GM23338 (cell line): Measurements from ENCODE around the gene KCNC2. TPM values are rescaled to one million over a fixed set of nuclear protein-coding genes. Genes with fewer than 3 reads are reported as not detected.

Experiments
- ATAC-seq: fragments of 200-7000 bp; cut with Tn5 transposase; 3 replicates; pipeline ENCODE4 v1.9.1; 2020
- DNase-seq: peaks from one replicate; pipeline ENCODE4 v3.0.0-alpha.2; 2015; ENCODE audit warnings: low spot score
- H2AFZ ChIP-seq: fragments of 200-600 bp; sonication (generic); 2 replicates; pipeline ENCODE4 v1.8.0; 2016; ENCODE audit warnings: antibody characterized with exemption, mild to moderate bottlenecking, moderate library complexity
- H3F3A ChIP-seq: fragments of 200-600 bp; sonication (generic); replicated peaks from 2 replicates; pipeline ENCODE4 v1.8.0; 2017; ENCODE audit warnings: antibody characterized with exemption, mixed run types, low read depth
- H3K27ac ChIP-seq: fragments of 200-600 bp; sonication (generic); 2 replicates; pipeline ENCODE4 v1.6.1; 2016; ENCODE audit warnings: low read depth
- H3K27me3 ChIP-seq: fragments of 200-600 bp; sonication (generic); 2 replicates; pipeline ENCODE4 v1.8.0; 2016; ENCODE audit warnings: mild to moderate bottlenecking, mixed run types, moderate library complexity; ENCODE audit not compliant: insufficient read depth
- H3K36me3 ChIP-seq: fragments of 200-600 bp; sonication (generic); 2 replicates; pipeline ENCODE4 v1.8.0; 2016; ENCODE audit warnings: mild to moderate bottlenecking; ENCODE audit not compliant: insufficient read depth
- H3K4me1 ChIP-seq: fragments of 200-600 bp; sonication (generic); 2 replicates; pipeline ENCODE4 v1.8.0; 2016; ENCODE audit warnings: mild to moderate bottlenecking, moderate library complexity; ENCODE audit not compliant: insufficient read depth
- H3K4me2 ChIP-seq: fragments of 200-600 bp; sonication (generic); 2 replicates; pipeline ENCODE4 v1.7.1; 2017; ENCODE audit warnings: mixed run types
- H3K4me3 ChIP-seq: fragments of 200-600 bp; sonication (generic); 2 replicates; pipeline ENCODE4 v1.6.1; 2016; ENCODE audit warnings: mixed run types
- H3K79me2 ChIP-seq: fragments of 200-600 bp; sonication (generic); replicated peaks from 2 replicates; pipeline ENCODE4 v1.8.0; 2017; ENCODE audit warnings: mild to moderate bottlenecking; ENCODE audit not compliant: insufficient read depth
- H3K9me2 ChIP-seq: fragments of 200-600 bp; sonication (generic); 2 replicates; pipeline ENCODE4 v1.8.0; 2017; ENCODE audit not compliant: insufficient read depth
- H4K20me1 ChIP-seq: fragments of 200-600 bp; sonication (generic); replicated peaks from 2 replicates; pipeline ENCODE4 v1.8.0; 2017; ENCODE audit warnings: mild to moderate bottlenecking; ENCODE audit not compliant: insufficient read depth
- H3K27ac Mint-ChIP-seq: 2 replicates; pipeline ENCODE4 v1.8.0; 2020; ENCODE audit warnings: inconsistent platforms, mild to moderate bottlenecking, moderate library complexity, mixed read lengths
- H3K27me3 Mint-ChIP-seq: 3 replicates; pipeline ENCODE4 v1.8.0; 2022; ENCODE audit warnings: low read depth, mild to moderate bottlenecking, moderate library complexity, mixed read lengths, inconsistent platforms; ENCODE audit not compliant: insufficient read depth, poor library complexity
- H3K36me3 Mint-ChIP-seq: 3 replicates; pipeline ENCODE4 v1.8.0; 2021; ENCODE audit warnings: low read depth, mild to moderate bottlenecking, inconsistent platforms, moderate library complexity, mixed read lengths
- H3K4me1 Mint-ChIP-seq: 3 replicates; pipeline ENCODE4 v1.8.0; 2020; ENCODE audit warnings: mild to moderate bottlenecking, inconsistent platforms, mixed read lengths
- H3K4me3 Mint-ChIP-seq: 3 replicates; pipeline ENCODE4 v1.8.0; 2021; ENCODE audit warnings: moderate library complexity, mild to moderate bottlenecking, inconsistent platforms, mixed read lengths
- H3K9me3 Mint-ChIP-seq: 3 replicates; pipeline ENCODE4 v1.8.0; 2020; ENCODE audit warnings: moderate library complexity, mild to moderate bottlenecking, inconsistent platforms, mixed read lengths
- CTCF ChIP-seq, 2 experiments: fragments of 200-600 bp in 1 of 2; sonication (generic) in 1 of 2; conservative IDR thresholded peaks; 2 replicates each; pipeline versions ENCODE4 v1.5.1 to v1.6.1; 2016 to 2017; ENCODE audit warnings: antibody characterized with exemption in 2 of 2, low read depth in 2 of 2, mild to moderate bottlenecking in 2 of 2, moderate library complexity in 1 of 2
- ETS1 ChIP-seq: IDR thresholded peaks from 2 replicates; pipeline ENCODE4 v1.6.1; 2016; ENCODE audit warnings: antibody characterized with exemption
- EZH2 ChIP-seq: fragments of 200-600 bp; sonication (generic); IDR thresholded peaks from one replicate; pipeline ENCODE4 v1.8.0; 2017; ENCODE audit warnings: antibody characterized with exemption, mild to moderate bottlenecking, low read depth; ENCODE audit not compliant: unreplicated experiment
- JUNB ChIP-seq: IDR thresholded peaks from one replicate; pipeline ENCODE4 v1.6.1; 2016; ENCODE audit warnings: antibody characterized with exemption; ENCODE audit not compliant: unreplicated experiment
- NANOG ChIP-seq: IDR thresholded peaks from 2 replicates; pipeline ENCODE4 v1.6.1; 2016; ENCODE audit warnings: antibody characterized with exemption, borderline replicate concordance
- STAT1 ChIP-seq: IDR thresholded peaks from one replicate; pipeline ENCODE4 v1.6.1; 2016; ENCODE audit warnings: antibody characterized with exemption; ENCODE audit not compliant: unreplicated experiment
- ZNF331 ChIP-seq: fragments of 250-450 bp; sonication (Bioruptor Pico); IDR thresholded peaks from 2 replicates; pipeline ENCODE4 v1.5.0; 2020; ENCODE audit warnings: low read depth, mild to moderate bottlenecking, moderate library complexity
- ZNF462 ChIP-seq: fragments of 250-450 bp; sonication (Bioruptor Pico); IDR thresholded peaks from 2 replicates; pipeline ENCODE4 v1.5.0; 2020; ENCODE audit warnings: mild to moderate bottlenecking, moderate library complexity
- polyA plus RNA-seq: library from polyadenylated mRNA; unstranded; fragments of >200 nt; fragmentation: Nextera tagmentation; extraction: Ambion mirVana; gene quantifications from 2 replicates; pipeline ENCODE4 v1.2.1, GENCODE V29; 2016
- total RNA-seq: library from RNA; depleted of rRNA; stranded (reverse); fragments of >200 nt; shearing (Covaris generic); gene quantifications from 2 replicates; pipeline ENCODE4 v1.2.3, GENCODE V29; 2014

The KCNC2 gene
- total and polyA plus RNA-seq, 2 experiments from 2014 or later = 0.10 TPM; not detected in 1

- Histone ChIP-seq H3K27me3 (no peaks in the 10 kb centered on the region), H3K4me3 (no peak overlapping the region), H3K27ac (no peak overlapping the region), H4K20me1 (no peaks in the 10 kb centered on the region), H3K9me2 (no peaks in the 10 kb centered on the region), H3K36me3 (no peaks in the 10 kb centered on the region), H3K79me2 (no peaks in the 10 kb centered on the region), H3K4me1 (no peaks in the 10 kb centered on the region), H3F3A (no peaks in the 10 kb centered on the region), H3K4me2 (no peak overlapping the region), H2AFZ (no peak overlapping the region)
- ATAC-seq (no peak), DNase-seq (no peak)
- no peak for TF ChIP-seq EZH2
- no peak overlapping the region for H3K4me3 Mint-ChIP-seq
- no peaks in the 10 kb centered on the region for H3K36me3 Mint-ChIP-seq
- no peak overlapping the region for H3K27ac Mint-ChIP-seq
- H3K27me3 Mint-ChIP-seq = no peaks in the 10 kb centered on the region
- peaks cover 4% of the 10 kb centered on the region; the same call in 1 of the 3 replicates for H3K9me3 Mint-ChIP-seq
- no peaks in the 10 kb centered on the region for H3K4me1 Mint-ChIP-seq
Observed at GRCh38 chr12:75236206-75236605, 26.6 kb upstream of the KCNC2 start.

- Histone ChIP-seq H3K36me3 (no peaks in the 10 kb centered on the region), H3F3A (no peaks in the 10 kb centered on the region), H3K4me2 (no peak overlapping the region), H3K9me2 (no peaks in the 10 kb centered on the region), H3K27ac (no peak overlapping the region), H4K20me1 (no peaks in the 10 kb centered on the region), H2AFZ (no peak overlapping the region), H3K4me3 (no peak overlapping the region), H3K79me2 (no peaks in the 10 kb centered on the region), H3K27me3 (no peaks in the 10 kb centered on the region), H3K4me1 (no peaks in the 10 kb centered on the region)
- DNase-seq (no peak), ATAC-seq (no peak)
- Mint-ChIP-seq H3K36me3 (no peaks in the 10 kb centered on the region), H3K27me3 (no peaks in the 10 kb centered on the region), H3K9me3 (no peaks in the 10 kb centered on the region), H3K27ac (no peak overlapping the region), H3K4me3 (no peak overlapping the region), H3K4me1 (no peaks in the 10 kb centered on the region)
- TF ChIP-seq NANOG (no peak), ETS1 (no peak), CTCF (conservative IDR thresholded peaks at IDR 0.05; ENCODE audit: low read depth in 2 of 2) (no peak), JUNB (no peak), ZNF462 (CRISPR knock-in tag) (no peak), ZNF331 (no peak), STAT1 (no peak), EZH2 (no peak)
Observed at GRCh38 chr12:75227132-75227531, 17.5 kb upstream of the KCNC2 start.
